ENCODE results near the gene EDA.

DNA sequence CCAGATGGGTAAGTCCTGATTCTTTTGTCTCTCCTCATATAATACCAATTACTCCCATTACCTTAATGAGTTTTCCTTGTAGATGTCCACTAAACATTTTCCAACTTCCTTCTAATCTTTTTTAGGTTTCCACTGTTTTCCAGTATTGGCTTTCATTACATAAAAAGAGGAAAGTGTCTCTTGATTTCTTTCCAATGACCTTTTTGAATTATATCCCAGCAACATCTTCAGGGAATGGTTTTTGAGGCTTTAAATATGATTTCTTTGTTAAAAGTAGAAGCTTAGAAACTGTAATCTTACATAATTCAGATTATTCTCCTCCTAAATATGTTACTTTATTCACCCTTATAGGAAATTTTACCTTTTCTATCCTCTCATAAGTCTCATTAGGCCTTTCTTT is 298.9 kb downstream of the EDA start:
- TF ChIP-seq, protein P1, sequence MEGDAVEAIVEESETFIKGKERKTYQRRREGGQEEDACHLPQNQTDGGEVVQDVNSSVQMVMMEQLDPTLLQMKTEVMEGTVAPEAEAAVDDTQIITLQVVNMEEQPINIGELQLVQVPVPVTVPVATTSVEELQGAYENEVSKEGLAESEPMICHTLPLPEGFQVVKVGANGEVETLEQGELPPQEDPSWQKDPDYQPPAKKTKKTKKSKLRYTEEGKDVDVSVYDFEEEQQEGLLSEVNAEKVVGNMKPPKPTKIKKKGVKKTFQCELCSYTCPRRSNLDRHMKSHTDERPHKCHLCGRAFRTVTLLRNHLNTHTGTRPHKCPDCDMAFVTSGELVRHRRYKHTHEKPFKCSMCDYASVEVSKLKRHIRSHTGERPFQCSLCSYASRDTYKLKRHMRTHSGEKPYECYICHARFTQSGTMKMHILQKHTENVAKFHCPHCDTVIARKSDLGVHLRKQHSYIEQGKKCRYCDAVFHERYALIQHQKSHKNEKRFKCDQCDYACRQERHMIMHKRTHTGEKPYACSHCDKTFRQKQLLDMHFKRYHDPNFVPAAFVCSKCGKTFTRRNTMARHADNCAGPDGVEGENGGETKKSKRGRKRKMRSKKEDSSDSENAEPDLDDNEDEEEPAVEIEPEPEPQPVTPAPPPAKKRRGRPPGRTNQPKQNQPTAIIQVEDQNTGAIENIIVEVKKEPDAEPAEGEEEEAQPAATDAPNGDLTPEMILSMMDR (conservative IDR thresholded peaks at IDR 0.05): no peak
- TF ChIP-seq ZFX (IDR thresholded peaks at IDR 0.05): no peak
